ENCODE results near the gene WWOX. TPM values are rescaled to one million over a fixed set of nuclear protein-coding genes. Genes with fewer than 3 reads are reported as not detected.

WWOX gene
- total and polyA plus RNA-seq, 2 of the 8 experiments (the other 6 are each of a cell fraction or from before 2014, with no cell fraction given): 5.4 to 16.7 TPM

DNA sequence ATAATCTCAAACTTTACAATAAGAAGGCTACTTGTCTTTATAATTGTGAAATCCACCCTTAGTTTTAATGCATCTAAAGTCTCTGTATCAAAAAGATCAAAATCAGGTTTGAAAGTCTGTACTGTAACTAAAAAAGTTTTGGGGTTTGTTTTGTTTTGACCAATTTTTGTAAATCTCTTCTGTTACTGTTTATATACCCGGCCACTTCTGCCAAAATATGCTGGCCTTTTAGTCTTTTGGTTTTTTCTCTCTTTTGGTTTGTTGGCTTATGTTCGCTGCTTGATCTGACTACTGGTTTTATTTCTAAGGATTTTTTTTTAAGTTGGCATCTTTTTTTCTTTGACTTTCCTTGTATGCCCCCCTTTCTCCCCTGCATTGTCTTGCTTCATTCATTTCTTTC lies 845.9 kb downstream of the WWOX start:
- no peak overlapping the region for H2BK12ac ChIP-seq (ENCODE audit: low read depth, low read length)
- H3K18ac ChIP-seq (ENCODE audit: extremely low read depth, low read length): no peak overlapping the region
- DNase-seq (ENCODE audit: low read depth in 1 of 2, low spot score in 2 of 2) (no peak), FAIRE-seq (no peak)
- H3K14ac ChIP-seq (ENCODE audit: insufficient read length): no peak overlapping the region
- TF ChIP-seq KDM4A (IDR thresholded peaks at IDR 0.05; ENCODE audit: low read depth, low read length, severe bottlenecking): no peak
- no peaks in the 10 kb centered on the region for H3K36me3 ChIP-seq (ENCODE audit: control insufficient read depth in 2 of 4, insufficient read depth in 4 of 4, low read length in 3 of 4)
- H3K56ac ChIP-seq (replicated peaks; ENCODE audit: insufficient read length, low read depth, low read length): no peak overlapping the region
- H4K8ac ChIP-seq (ENCODE audit: extremely low read depth, insufficient read depth, low read length): no peak overlapping the region
- no peak overlapping the region for H2BK5ac ChIP-seq (ENCODE audit: low read depth, low read length)
- no peaks in the 10 kb centered on the region for H3K79me1 ChIP-seq (ENCODE audit: low read depth, low read length)
- no peak overlapping the region for H2AK5ac ChIP-seq (ENCODE audit: low read depth, low read length)
- H2BK20ac ChIP-seq (ENCODE audit: low read length): no peak overlapping the region
- no peak overlapping the region for H3K23ac ChIP-seq (ENCODE audit: insufficient read length)
- H2AFZ ChIP-seq (ENCODE audit: low read length): no peak overlapping the region
- no peaks in the 10 kb centered on the region for H3K27me3 ChIP-seq (replicated peaks in 1 of 4; ENCODE audit: control insufficient read depth in 3 of 4, extremely low read depth in 1 of 4, insufficient read depth in 3 of 4, low read length in 3 of 4)
- no peak overlapping the region for H3K27ac ChIP-seq (ENCODE audit: low read depth, low read length)
- H3K4me3 ChIP-seq (ENCODE audit: extremely low read depth in 1 of 4, insufficient read depth in 2 of 4, low read depth in 3 of 4, low read length in 4 of 4): no peak overlapping the region
- no peak overlapping the region for H3K4me2 ChIP-seq (ENCODE audit: insufficient read depth in 1 of 2, low read depth in 2 of 2, low read length in 2 of 2)
- POLR2A ChIA-PET (ENCODE audit: partially characterized antibody): no interaction called here
- no peak overlapping the region for H3K4ac ChIP-seq (replicated peaks; ENCODE audit: insufficient read length, low read depth, low read length)
- H3K9ac ChIP-seq (replicated peaks in 1 of 4; ENCODE audit: extremely low read depth in 1 of 4, low read depth in 3 of 4, low read length in 3 of 4): no peak overlapping the region
- H4K20me1 ChIP-seq (replicated peaks in 1 of 2; ENCODE audit: control insufficient read depth in 1 of 2, insufficient read depth in 2 of 2, low read length in 2 of 2): no peaks in the 10 kb centered on the region
- H2BK15ac ChIP-seq (ENCODE audit: low read length): no peak overlapping the region
- H3K9me3 ChIP-seq (ENCODE audit: insufficient read depth in 2 of 2, low read depth in 1 of 2, low read length in 1 of 2): no peaks in the 10 kb centered on the region
- no peaks in the 10 kb centered on the region for H3K79me2 ChIP-seq (ENCODE audit: control insufficient read depth in 1 of 2, insufficient read depth in 2 of 2, low read length in 2 of 2)
- WGBS, 2 experiments (ENCODE audit: extremely low coverage in 1 of 2, insufficient coverage in 1 of 2, insufficient read length in 1 of 2, insufficient replicate concordance in 2 of 2, low coverage in 1 of 2, low lambda C conversion rate in 2 of 2, missing lambda C conversion rate in 1 of 2): 100% methylated on average over 2 of the region's 2 CpGs; no CpG with 5 or more reads in 1 of the 2 experiments
- H3K4me1 ChIP-seq (replicated peaks in 1 of 4; ENCODE audit: control insufficient read depth in 3 of 4, insufficient read depth in 4 of 4, low read length in 3 of 4): no peaks in the 10 kb centered on the region; a peak in 1 of 7 replicates
- H3K23me2 ChIP-seq (ENCODE audit: low read depth, low read length): no peaks in the 10 kb centered on the region; the same call in 1 of the 2 replicates
- H4K91ac ChIP-seq (replicated peaks; ENCODE audit: insufficient read length, low read length): no peak overlapping the region
- CTCF ChIA-PET (ENCODE audit: partially characterized antibody): interaction anchor here (1.0 to 1.1 kb wide), 2 partner anchors 16 to 68 kb away, joined by 3 read pairs; no protein-coding TSS in a partner anchor
- no peak overlapping the region for H2BK120ac ChIP-seq (replicated peaks; ENCODE audit: low read depth, low read length)
- H4K5ac ChIP-seq (ENCODE audit: insufficient read length, low read depth, low read length): no peak overlapping the region

All from H1 (cell line).